Natural killer cell (primary cell): ENCODE measurements around the gene PDE11A. TPM values are rescaled to one million over a fixed set of nuclear protein-coding genes. Genes with fewer than 3 reads are reported as not detected.

Experiments
- ATAC-seq, 3 donors: fragments of 150-1000 bp in 2 of 3; fragments of 200-7000 bp in 1 of 3; cut with Tn5 transposase; 1 replicate in 1 of 3; 2 replicates in 2 of 3; pipeline ENCODE4 v1.10.0; 2021; ENCODE audit warnings: mild to moderate bottlenecking in 2 of 3, moderate library complexity in 2 of 3
- DNase-seq, 2 donors: peaks; one replicate each; pipeline versions ENCODE4 v3.0.0 to v3.0.0-alpha.2; 2013 to 2021; ENCODE audit warnings: mixed read lengths in 1 of 2
- H3K27ac ChIP-seq: one replicate; pipeline ENCODE4 v1.5.1; 2013; ENCODE audit warnings: mild to moderate bottlenecking, low read length
- H3K27me3 ChIP-seq: one replicate; pipeline ENCODE4 v1.6.1; 2013; ENCODE audit warnings: low read length; ENCODE audit not compliant: control insufficient read depth, insufficient read depth
- H3K36me3 ChIP-seq: one replicate; pipeline ENCODE4 v1.6.1; 2013; ENCODE audit warnings: low read length; ENCODE audit not compliant: control insufficient read depth, insufficient read depth
- H3K4me1 ChIP-seq: one replicate; pipeline ENCODE4 v1.6.1; 2013; ENCODE audit warnings: low read length; ENCODE audit not compliant: control insufficient read depth, insufficient read depth
- H3K4me3 ChIP-seq: one replicate; pipeline ENCODE4 v1.5.1; 2013; ENCODE audit warnings: low read length
- H3K9me3 ChIP-seq: one replicate; pipeline ENCODE4 v1.6.1; 2013; ENCODE audit warnings: low read length; ENCODE audit not compliant: control insufficient read depth, insufficient read depth
- H3K27ac Mint-ChIP-seq, 2 donors: one replicate each; pipeline ENCODE4 v1.8.0; 2022; ENCODE audit warnings: mild to moderate bottlenecking in 2 of 2, mixed read lengths in 2 of 2, moderate library complexity in 1 of 2
- H3K27me3 Mint-ChIP-seq, 2 donors: one replicate each; pipeline ENCODE4 v1.8.0; 2022; ENCODE audit warnings: low read depth in 2 of 2, mixed read lengths in 2 of 2
- H3K36me3 Mint-ChIP-seq: one replicate; pipeline ENCODE4 v1.8.0; 2022; ENCODE audit warnings: mixed read lengths
- H3K4me1 Mint-ChIP-seq, 2 donors: one replicate each; pipeline ENCODE4 v1.8.0; 2022; ENCODE audit warnings: mixed read lengths in 2 of 2
- H3K4me3 Mint-ChIP-seq: one replicate; pipeline ENCODE4 v1.8.0; 2022; ENCODE audit warnings: mild to moderate bottlenecking, moderate library complexity, mixed read lengths
- H3K9me3 Mint-ChIP-seq, 2 donors: one replicate each; pipeline ENCODE4 v1.8.0; 2022; ENCODE audit warnings: mixed read lengths in 2 of 2
- WGBS: methylation state at CpG from one replicate; pipeline ENCODE4 v1.1.7; 2013; ENCODE audit warnings: missing lambda C conversion rate; ENCODE audit not compliant: insufficient coverage; 5-methylcytosine and 5-hydroxymethylcytosine counted together
- intact Hi-C: fragments of 100-400 bp; cut with micrococcal nuclease; formaldehyde crosslinking; loops from one replicate; pipeline ENCODE4 v1.14.2; 2022
- total RNA-seq, 4 donors: library from RNA; stranded (reverse); fragments of 120-200 nt in 1 of 4; gene quantifications; one replicate each; pipeline versions ENCODE4 v1.2.3 to v1.2.4, GENCODE V29; 2013 to 2022
- TF ChIP-seq, protein P1 (sequence below): fragments of 200-600 bp; IDR thresholded peaks from one replicate; pipeline ENCODE4 v1.8.0; 2022; ENCODE audit warnings: antibody characterized with exemption

PDE11A gene
- total RNA-seq, 3 donors from 2014 or later (not counting 1 experiment from before 2014, with no cell fraction given), result not detected

DNA sequence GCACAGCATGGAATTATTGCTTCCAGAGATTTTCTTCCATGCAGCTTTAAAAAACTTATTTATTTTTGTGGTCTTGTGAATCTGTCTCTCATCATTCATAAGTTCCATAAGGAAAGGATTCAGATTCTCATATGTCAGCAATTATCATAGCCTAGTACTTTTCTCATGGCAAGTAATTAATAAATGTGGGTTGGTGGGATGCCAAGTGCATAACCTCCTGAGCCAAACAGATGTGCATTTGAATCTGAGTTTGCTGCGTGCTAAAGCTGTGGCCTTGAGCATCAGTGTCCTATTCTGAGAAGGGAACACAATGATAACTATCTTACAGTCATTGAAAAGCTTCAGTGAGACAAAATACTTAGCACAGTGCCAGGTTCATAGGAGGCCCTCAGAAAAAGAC is 331.9 kb downstream of the PDE11A start:
- H3K4me1 Mint-ChIP-seq, result no peaks in the 10 kb centered on the region
- DNase-seq (no peak), ATAC-seq (no peak)
- no peak overlapping the region for H3K4me3 ChIP-seq
- no peaks in the 10 kb centered on the region for H3K9me3 ChIP-seq
- no peak overlapping the region for H3K4me3 Mint-ChIP-seq
- TF ChIP-seq, protein P1, sequence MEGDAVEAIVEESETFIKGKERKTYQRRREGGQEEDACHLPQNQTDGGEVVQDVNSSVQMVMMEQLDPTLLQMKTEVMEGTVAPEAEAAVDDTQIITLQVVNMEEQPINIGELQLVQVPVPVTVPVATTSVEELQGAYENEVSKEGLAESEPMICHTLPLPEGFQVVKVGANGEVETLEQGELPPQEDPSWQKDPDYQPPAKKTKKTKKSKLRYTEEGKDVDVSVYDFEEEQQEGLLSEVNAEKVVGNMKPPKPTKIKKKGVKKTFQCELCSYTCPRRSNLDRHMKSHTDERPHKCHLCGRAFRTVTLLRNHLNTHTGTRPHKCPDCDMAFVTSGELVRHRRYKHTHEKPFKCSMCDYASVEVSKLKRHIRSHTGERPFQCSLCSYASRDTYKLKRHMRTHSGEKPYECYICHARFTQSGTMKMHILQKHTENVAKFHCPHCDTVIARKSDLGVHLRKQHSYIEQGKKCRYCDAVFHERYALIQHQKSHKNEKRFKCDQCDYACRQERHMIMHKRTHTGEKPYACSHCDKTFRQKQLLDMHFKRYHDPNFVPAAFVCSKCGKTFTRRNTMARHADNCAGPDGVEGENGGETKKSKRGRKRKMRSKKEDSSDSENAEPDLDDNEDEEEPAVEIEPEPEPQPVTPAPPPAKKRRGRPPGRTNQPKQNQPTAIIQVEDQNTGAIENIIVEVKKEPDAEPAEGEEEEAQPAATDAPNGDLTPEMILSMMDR, result no peak
- peaks cover 5 to 10% of the 10 kb centered on the region in 2 donors for H3K27me3 Mint-ChIP-seq
- H3K27me3 ChIP-seq, result no peaks in the 10 kb centered on the region
- intact Hi-C loops, result no loop called here
- H3K9me3 Mint-ChIP-seq, result no peaks in the 10 kb centered on the region
- no peak overlapping the region for H3K27ac Mint-ChIP-seq
- 70% methylated on average over 1 of the region's 1 CpG for WGBS
- no peaks in the 10 kb centered on the region for H3K36me3 Mint-ChIP-seq
- H3K36me3 ChIP-seq, result no peaks in the 10 kb centered on the region
- H3K4me1 ChIP-seq, result no peaks in the 10 kb centered on the region
- no peak overlapping the region for H3K27ac ChIP-seq

GRCh38 chr2:177738461-177739235 is 333.9 kb downstream of the PDE11A start:
- no peaks in the 10 kb centered on the region for H3K27me3 ChIP-seq
- ATAC-seq (no peak), DNase-seq (no peak)
- TF ChIP-seq, protein P1, result no peak
- Mint-ChIP-seq H3K36me3 (no peaks in the 10 kb centered on the region), H3K4me3 (no peak overlapping the region), H3K27ac (no peak overlapping the region), H3K27me3 (peaks cover 11 to 25% of the 10 kb centered on the region in 2 donors), H3K9me3 (no peaks in the 10 kb centered on the region), H3K4me1 (no peaks in the 10 kb centered on the region)
- H3K4me1 ChIP-seq, result no peaks in the 10 kb centered on the region
- no peak overlapping the region for H3K4me3 ChIP-seq
- H3K27ac ChIP-seq, result no peak overlapping the region
- intact Hi-C loops, result no loop called here
- H3K9me3 ChIP-seq, result no peaks in the 10 kb centered on the region
- no peaks in the 10 kb centered on the region for H3K36me3 ChIP-seq
- WGBS, result 57% methylated on average over 7 of the region's 7 CpGs

DNA sequence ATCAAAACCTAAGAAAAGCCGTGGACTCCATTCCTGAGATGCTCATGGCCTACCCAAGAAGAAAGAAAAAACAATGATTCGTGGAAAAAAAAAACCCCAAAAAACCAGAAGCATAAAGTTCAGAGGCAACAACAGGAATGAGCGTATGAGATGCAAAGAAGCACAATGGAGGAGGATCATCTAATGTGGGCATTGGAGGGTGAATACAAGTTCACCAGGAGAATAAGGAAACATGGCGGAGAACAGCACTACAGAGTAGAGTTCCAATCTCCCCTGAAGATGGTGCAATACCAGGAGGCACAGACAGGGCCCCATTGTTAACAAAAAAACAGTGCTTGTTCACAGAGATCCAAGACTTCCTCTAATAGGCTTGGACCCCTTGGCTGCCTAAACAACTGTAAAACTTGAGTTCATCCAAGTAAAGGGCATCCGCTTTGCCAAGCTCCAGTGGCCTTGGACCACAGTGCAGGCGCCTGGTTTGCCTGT is 337.2 kb downstream of the PDE11A start:
- H3K27ac ChIP-seq, result no peak overlapping the region
- H3K36me3 ChIP-seq, result no peaks in the 10 kb centered on the region
- ATAC-seq, result no peak
- Mint-ChIP-seq H3K9me3 (no peaks in the 10 kb centered on the region), H3K36me3 (no peaks in the 10 kb centered on the region), H3K27me3 (peaks cover 12 to 45% of the 10 kb centered on the region in 2 donors), H3K27ac (no peak overlapping the region), H3K4me3 (no peak overlapping the region), H3K4me1 (no peaks in the 10 kb centered on the region)
- no peaks in the 10 kb centered on the region for H3K9me3 ChIP-seq
- TF ChIP-seq, protein P1, result no peak
- DNase-seq, result no peak
- H3K27me3 ChIP-seq, result no peaks in the 10 kb centered on the region
- H3K4me3 ChIP-seq, result no peak overlapping the region
- H3K4me1 ChIP-seq, result no peaks in the 10 kb centered on the region
- WGBS, result 83% methylated on average over 6 of the region's 6 CpGs
- intact Hi-C loops, result no loop called here
